Dedifferentiated amniotic fluid mesenchymal stem cell (primary cell): ENCODE data around the gene GOPC.
"Not testable (repeated sequence)": the region's sequence is repeated elsewhere in the genome, so short reads cannot be mapped to it uniquely, and the experiment has no call there.

ENCODE experiments used
- DNase-seq: peaks from one replicate; pipeline ENCODE4 v3.0.0-alpha.2; 2016; ENCODE audit errors: extremely low spot score

The GOPC gene

GRCh38 chr6:117548797-117549301 lies 53.5 kb downstream of the GOPC start:
- DNase-seq = peak; percentile 41

- no peak for DNase-seq
Observed at GRCh38 chr6:117547688-117548621, 54.4 kb downstream of the GOPC start.

GRCh38 chr6:117546674-117547073 lies 55.6 kb downstream of the GOPC start:
- no peak for DNase-seq

- no peak for DNase-seq
Observed at GRCh38 chr6:117545161-117545595, 57.1 kb downstream of the GOPC start.

GRCh38 chr6:117544716-117545115 lies 57.6 kb downstream of the GOPC start:
- DNase-seq = no peak

GRCh38 chr6:117542493-117542892 lies 59.8 kb downstream of the GOPC start:
- DNase-seq = no peak

- DNase-seq = no peak
Observed at GRCh38 chr6:117540670-117541069, 61.6 kb downstream of the GOPC start.

GRCh38 chr6:117538615-117539014 lies 63.7 kb downstream of the GOPC start:
- DNase-seq = no peak

GRCh38 chr6:117536317-117536716 lies 66.0 kb downstream of the GOPC start:
- DNase-seq = peak; percentile 33

- no peak for DNase-seq
Observed at GRCh38 chr6:117534974-117535373, 67.3 kb downstream of the GOPC start.

GRCh38 chr6:117533775-117534174 lies 68.5 kb downstream of the GOPC start:
- DNase-seq = no peak

- DNase-seq = no peak
Observed at GRCh38 chr6:117531809-117532725, 70.2 kb downstream of the GOPC start.

GRCh38 chr6:117531346-117531745 lies 71.0 kb downstream of the GOPC start:
- no peak for DNase-seq

GRCh38 chr6:117530467-117531242 lies 71.7 kb downstream of the GOPC start:
- DNase-seq = peak; percentile 55

GRCh38 chr6:117525607-117526006 lies 76.7 kb downstream of the GOPC start:
- DNase-seq = no peak

- DNase-seq = no peak
Observed at GRCh38 chr6:117521791-117522502, 80.4 kb downstream of the GOPC start.

GRCh38 chr6:117520603-117521395 lies 81.5 kb downstream of the GOPC start:
- DNase-seq = no peak

- DNase-seq = no peak
Observed at GRCh38 chr6:117518870-117519269, 83.4 kb downstream of the GOPC start.

- not testable (repeated sequence) for DNase-seq
Observed at GRCh38 chr6:117517995-117518394, 84.3 kb downstream of the GOPC start.

GRCh38 chr6:117515326-117515725 lies 87.0 kb downstream of the GOPC start:
- DNase-seq = no peak
